HG03095 (cell line): ENCODE results near the gene PDPR.
"Not testable (repeated sequence)": the region's sequence is repeated elsewhere in the genome, so short reads cannot be mapped to it uniquely, and the experiment has no call there.

ENCODE experiments used
- ATAC-seq: cut with Tn5 transposase; IDR thresholded peaks from one replicate; pipeline ENCODE4 v1.9.1; 2021; ENCODE audit warnings: moderate library complexity; ENCODE audit not compliant: unreplicated experiment

PDPR gene

GRCh38 chr16:70127706-70128105 is 13.6 kb downstream of the PDPR start:
- ATAC-seq: not testable (repeated sequence)

- ATAC-seq: not testable (repeated sequence)
Measured at GRCh38 chr16:70128844-70129243, 14.7 kb downstream of the PDPR start.

GRCh38 chr16:70135796-70136195 is 21.7 kb downstream of the PDPR start:
- ATAC-seq: not testable (repeated sequence)

GRCh38 chr16:70136595-70136994 is 22.5 kb downstream of the PDPR start:
- ATAC-seq: not testable (repeated sequence)

GRCh38 chr16:70142739-70143138 is 28.6 kb downstream of the PDPR start:
- ATAC-seq: not testable (repeated sequence)

GRCh38 chr16:70143231-70143895 is 29.2 kb downstream of the PDPR start:
- ATAC-seq: not testable (repeated sequence)

- not testable (repeated sequence) for ATAC-seq
Measured at GRCh38 chr16:70147853-70148252, 33.7 kb downstream of the PDPR start.

GRCh38 chr16:70148453-70148852 is 34.3 kb downstream of the PDPR start:
- not testable (repeated sequence) for ATAC-seq

- ATAC-seq: not testable (repeated sequence)
Measured at GRCh38 chr16:70149296-70149695, 35.2 kb downstream of the PDPR start.

- ATAC-seq: no peak
Measured at GRCh38 chr16:70151391-70151790, 37.3 kb downstream of the PDPR start.

- no peak for ATAC-seq
Measured at GRCh38 chr16:70151941-70152509, 37.9 kb downstream of the PDPR start.

GRCh38 chr16:70152578-70153302 is 38.6 kb downstream of the PDPR start:
- ATAC-seq: no peak

- not testable (repeated sequence) for ATAC-seq
Measured at GRCh38 chr16:70154736-70155135, 40.6 kb downstream of the PDPR start.

- ATAC-seq: no peak
Measured at GRCh38 chr16:70156207-70156978, 42.3 kb downstream of the PDPR start.

- no peak for ATAC-seq
Measured at GRCh38 chr16:70157105-70157476, 43.0 kb downstream of the PDPR start.

GRCh38 chr16:70157477-70158260 is 43.5 kb downstream of the PDPR start:
- ATAC-seq: no peak

- ATAC-seq: no peak
Measured at GRCh38 chr16:70158261-70158939, 44.3 kb downstream of the PDPR start.

GRCh38 chr16:70159355-70160348 is 45.5 kb downstream of the PDPR start:
- no peak for ATAC-seq

GRCh38 chr16:70160388-70160787 is 46.3 kb downstream of the PDPR start:
- ATAC-seq: no peak
